ENCODE data around the gene ADGRF4.

ADGRF4 gene

DNA sequence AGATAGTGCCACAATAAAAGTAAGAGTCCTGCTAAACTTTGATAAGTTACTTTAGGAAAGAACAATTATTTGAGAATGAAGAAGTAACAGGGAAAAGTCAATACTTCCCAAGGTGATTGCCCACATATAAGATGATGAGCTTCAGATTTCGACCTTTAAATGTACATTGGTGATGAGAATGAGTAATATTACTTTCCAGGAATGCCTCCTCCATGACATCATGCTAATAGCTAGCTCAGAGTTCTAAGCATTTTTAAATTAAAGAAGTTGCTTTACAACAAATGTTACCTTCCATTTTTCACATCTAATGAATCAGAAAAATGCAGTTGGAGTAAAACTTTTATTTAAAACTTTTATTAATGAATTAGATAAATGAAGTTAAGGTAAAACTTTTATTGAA lies 61.0 kb downstream of the ADGRF4 start:
- H3K9me3 ChIP-seq (ENCODE audit: control insufficient read depth, insufficient read depth, low read length), result no peaks in the 10 kb centered on the region
- H3K9me2 ChIP-seq (replicated peaks; ENCODE audit: control insufficient read depth, low read length), result no peaks in the 10 kb centered on the region
- H4K20me1 ChIP-seq (ENCODE audit: control insufficient read depth, insufficient read depth, low read depth, low read length), result no peaks in the 10 kb centered on the region
- no peak overlapping the region for H3K27ac ChIP-seq (ENCODE audit: low read depth, low read length)
- no peaks in the 10 kb centered on the region for H3F3A ChIP-seq (ENCODE audit: control insufficient read depth, insufficient read depth)
- H3K36me3 ChIP-seq (ENCODE audit: control insufficient read depth, low read length), result no peaks in the 10 kb centered on the region
- H3K79me2 ChIP-seq (ENCODE audit: control insufficient read depth, low read length), result no peaks in the 10 kb centered on the region
- no peak overlapping the region for H3K4me2 ChIP-seq (ENCODE audit: low read length)
- H3K4me1 ChIP-seq (ENCODE audit: control insufficient read depth, low read length), result no peaks in the 10 kb centered on the region
- H3K4me3 ChIP-seq (ENCODE audit: low read length), result no peak overlapping the region
- TF ChIP-seq, protein P1, sequence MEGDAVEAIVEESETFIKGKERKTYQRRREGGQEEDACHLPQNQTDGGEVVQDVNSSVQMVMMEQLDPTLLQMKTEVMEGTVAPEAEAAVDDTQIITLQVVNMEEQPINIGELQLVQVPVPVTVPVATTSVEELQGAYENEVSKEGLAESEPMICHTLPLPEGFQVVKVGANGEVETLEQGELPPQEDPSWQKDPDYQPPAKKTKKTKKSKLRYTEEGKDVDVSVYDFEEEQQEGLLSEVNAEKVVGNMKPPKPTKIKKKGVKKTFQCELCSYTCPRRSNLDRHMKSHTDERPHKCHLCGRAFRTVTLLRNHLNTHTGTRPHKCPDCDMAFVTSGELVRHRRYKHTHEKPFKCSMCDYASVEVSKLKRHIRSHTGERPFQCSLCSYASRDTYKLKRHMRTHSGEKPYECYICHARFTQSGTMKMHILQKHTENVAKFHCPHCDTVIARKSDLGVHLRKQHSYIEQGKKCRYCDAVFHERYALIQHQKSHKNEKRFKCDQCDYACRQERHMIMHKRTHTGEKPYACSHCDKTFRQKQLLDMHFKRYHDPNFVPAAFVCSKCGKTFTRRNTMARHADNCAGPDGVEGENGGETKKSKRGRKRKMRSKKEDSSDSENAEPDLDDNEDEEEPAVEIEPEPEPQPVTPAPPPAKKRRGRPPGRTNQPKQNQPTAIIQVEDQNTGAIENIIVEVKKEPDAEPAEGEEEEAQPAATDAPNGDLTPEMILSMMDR (IDR thresholded peaks at IDR 0.05; ENCODE audit: low read depth, low read length, poor library complexity, severe bottlenecking), result no peak
- TF ChIP-seq EZH2phosphoT487 (IDR thresholded peaks at IDR 0.05; ENCODE audit: borderline replicate concordance, low read length), result no peak
- H3K27me3 ChIP-seq (ENCODE audit: control insufficient read depth, low read length), result no peaks in the 10 kb centered on the region; the same call in 1 of the 2 replicates

DNA sequence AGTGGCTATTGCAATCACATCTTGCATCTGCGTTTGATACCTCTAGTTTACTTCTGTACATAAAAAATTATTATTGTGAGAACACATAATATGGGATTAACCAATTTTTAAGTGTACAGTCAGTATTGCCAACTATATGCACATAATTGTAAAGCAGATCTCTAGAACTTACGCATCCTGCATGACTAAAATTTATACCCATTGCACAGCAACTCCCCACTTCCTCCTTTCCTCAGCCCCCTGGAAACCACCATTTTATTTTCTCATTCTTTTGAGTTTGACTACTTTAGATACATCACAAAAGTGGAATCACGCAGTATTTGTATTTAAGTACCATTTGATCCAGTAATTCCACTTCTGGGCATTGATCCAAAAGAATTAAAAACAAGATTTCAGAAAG lies 64.1 kb downstream of the ADGRF4 start:
- no peak overlapping the region for H3K4me2 ChIP-seq (ENCODE audit: low read length)
- no peaks in the 10 kb centered on the region; the same call in 1 of the 2 replicates for H3K27me3 ChIP-seq (ENCODE audit: control insufficient read depth, low read length)
- TF ChIP-seq, protein P1 (IDR thresholded peaks at IDR 0.05; ENCODE audit: low read depth, low read length, poor library complexity, severe bottlenecking), result no peak
- no peak for TF ChIP-seq EZH2phosphoT487 (IDR thresholded peaks at IDR 0.05; ENCODE audit: borderline replicate concordance, low read length)
- no peaks in the 10 kb centered on the region for H4K20me1 ChIP-seq (ENCODE audit: control insufficient read depth, insufficient read depth, low read depth, low read length)
- no peaks in the 10 kb centered on the region for H3K9me2 ChIP-seq (replicated peaks; ENCODE audit: control insufficient read depth, low read length)
- no peaks in the 10 kb centered on the region for H3F3A ChIP-seq (ENCODE audit: control insufficient read depth, insufficient read depth)
- H3K36me3 ChIP-seq (ENCODE audit: control insufficient read depth, low read length), result no peaks in the 10 kb centered on the region
- no peaks in the 10 kb centered on the region for H3K9me3 ChIP-seq (ENCODE audit: control insufficient read depth, insufficient read depth, low read length)
- no peak overlapping the region for H3K27ac ChIP-seq (ENCODE audit: low read depth, low read length)
- no peaks in the 10 kb centered on the region for H3K79me2 ChIP-seq (ENCODE audit: control insufficient read depth, low read length)
- no peaks in the 10 kb centered on the region for H3K4me1 ChIP-seq (ENCODE audit: control insufficient read depth, low read length)
- H3K4me3 ChIP-seq (ENCODE audit: low read length), result no peak overlapping the region

DNA sequence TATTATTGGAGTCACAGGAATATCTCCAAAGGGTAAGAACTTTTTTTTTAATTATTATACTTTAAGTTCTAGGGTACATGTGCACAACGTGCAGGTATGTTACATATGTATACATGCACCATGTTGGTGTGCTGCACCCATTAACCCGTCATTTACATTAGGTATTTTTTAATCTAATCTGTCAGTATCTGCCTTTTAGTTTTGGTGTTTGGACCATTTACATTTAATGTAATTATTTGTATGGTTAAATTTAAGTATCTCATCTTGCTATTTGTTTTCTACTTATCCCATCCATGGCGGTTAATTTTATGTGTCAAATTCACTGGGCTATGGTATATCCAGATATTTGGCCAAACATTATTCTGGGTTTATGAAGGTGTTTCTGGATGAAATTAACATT lies 68.1 kb downstream of the ADGRF4 start:
- Histone ChIP-seq H3K4me3 (ENCODE audit: low read length) (no peak overlapping the region), H3K27me3 (ENCODE audit: control insufficient read depth, low read length) (no peaks in the 10 kb centered on the region), H3F3A (ENCODE audit: control insufficient read depth, insufficient read depth) (no peaks in the 10 kb centered on the region), H4K20me1 (ENCODE audit: control insufficient read depth, insufficient read depth, low read depth, low read length) (no peaks in the 10 kb centered on the region), H3K4me2 (ENCODE audit: low read length) (no peak overlapping the region), H3K79me2 (ENCODE audit: control insufficient read depth, low read length) (no peaks in the 10 kb centered on the region), H3K9me2 (replicated peaks; ENCODE audit: control insufficient read depth, low read length) (no peaks in the 10 kb centered on the region), H3K36me3 (ENCODE audit: control insufficient read depth, low read length) (no peaks in the 10 kb centered on the region), H3K27ac (ENCODE audit: low read depth, low read length) (no peak overlapping the region), H3K4me1 (ENCODE audit: control insufficient read depth, low read length) (no peaks in the 10 kb centered on the region), H3K9me3 (ENCODE audit: control insufficient read depth, insufficient read depth, low read length) (no peaks in the 10 kb centered on the region)
- TF ChIP-seq, protein P1 (IDR thresholded peaks at IDR 0.05; ENCODE audit: low read depth, low read length, poor library complexity, severe bottlenecking), result no peak
- TF ChIP-seq EZH2phosphoT487 (IDR thresholded peaks at IDR 0.05; ENCODE audit: borderline replicate concordance, low read length), result no peak

DNA sequence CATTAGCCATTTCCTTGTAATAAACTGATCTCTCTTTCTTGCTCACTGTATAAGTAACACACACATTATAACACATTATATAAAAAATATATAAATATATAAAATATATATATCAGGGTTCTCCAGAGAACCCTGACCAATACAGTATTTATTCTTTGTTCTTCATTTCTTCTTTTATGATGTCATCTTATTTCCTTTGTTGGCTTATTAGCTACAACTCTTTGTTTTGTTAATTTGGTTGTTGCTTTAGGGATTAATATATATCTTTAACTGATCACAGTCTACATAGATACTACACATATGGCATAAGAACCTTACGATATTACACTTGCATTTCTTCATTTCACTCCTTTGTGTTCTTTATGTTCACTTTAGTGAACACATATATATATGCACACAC lies 68.7 kb downstream of the ADGRF4 start:
- no peaks in the 10 kb centered on the region for H4K20me1 ChIP-seq (ENCODE audit: control insufficient read depth, insufficient read depth, low read depth, low read length)
- H3F3A ChIP-seq (ENCODE audit: control insufficient read depth, insufficient read depth), result no peaks in the 10 kb centered on the region
- H3K4me3 ChIP-seq (ENCODE audit: low read length), result no peak overlapping the region
- no peaks in the 10 kb centered on the region for H3K9me3 ChIP-seq (ENCODE audit: control insufficient read depth, insufficient read depth, low read length)
- no peaks in the 10 kb centered on the region for H3K79me2 ChIP-seq (ENCODE audit: control insufficient read depth, low read length)
- H3K27ac ChIP-seq (ENCODE audit: low read depth, low read length), result no peak overlapping the region
- TF ChIP-seq, protein P1 (IDR thresholded peaks at IDR 0.05; ENCODE audit: low read depth, low read length, poor library complexity, severe bottlenecking), result no peak
- no peak for TF ChIP-seq EZH2phosphoT487 (IDR thresholded peaks at IDR 0.05; ENCODE audit: borderline replicate concordance, low read length)
- no peaks in the 10 kb centered on the region for H3K36me3 ChIP-seq (ENCODE audit: control insufficient read depth, low read length)
- no peaks in the 10 kb centered on the region for H3K27me3 ChIP-seq (ENCODE audit: control insufficient read depth, low read length)
- H3K4me1 ChIP-seq (ENCODE audit: control insufficient read depth, low read length), result no peaks in the 10 kb centered on the region
- H3K4me2 ChIP-seq (ENCODE audit: low read length), result no peak overlapping the region
- H3K9me2 ChIP-seq (replicated peaks; ENCODE audit: control insufficient read depth, low read length), result no peaks in the 10 kb centered on the region
